Mucosa of gallbladder (tissue), 1 donor: ENCODE data around the gene PARK7. TPM values are rescaled to one million over a fixed set of nuclear protein-coding genes. Genes with fewer than 3 reads are reported as not detected.
"Not testable (repeated sequence)": the region's sequence is repeated elsewhere in the genome, so short reads cannot be mapped to it uniquely, and the experiment has no call there.

Source experiments
- DNase-seq: peaks from one replicate; pipeline ENCODE4 v3.0.0-alpha.2; 2020; ENCODE audit warnings: low spot score
- total RNA-seq: library from RNA; stranded (reverse); gene quantifications from one replicate; pipeline ENCODE4 v1.2.1, GENCODE V29; 2021
- donor health status: DM: no; HTN: no; CAD: no.

Gene PARK7
- total RNA-seq, 1 donor from 2014 or later = 261 TPM

- DNase-seq = no peak
Measured at GRCh38 chr1:7943251-7943650, 18.3 kb upstream of the PARK7 start.

- DNase-seq = no peak
Measured at GRCh38 chr1:7948960-7949359, 12.6 kb upstream of the PARK7 start.

GRCh38 chr1:7952791-7953190 is 8.7 kb upstream of the PARK7 start:
- DNase-seq = not testable (repeated sequence)

GRCh38 chr1:7953850-7954609 is 7.5 kb upstream of the PARK7 start:
- peak; percentile 94 for DNase-seq

- DNase-seq = no peak
Measured at GRCh38 chr1:7954683-7955082, 6.8 kb upstream of the PARK7 start.

GRCh38 chr1:7956218-7957032 is 5.1 kb upstream of the PARK7 start:
- DNase-seq = no peak

GRCh38 chr1:7960165-7960564 is 1.3 kb upstream of the PARK7 start:
- no peak for DNase-seq

- no peak for DNase-seq
Measured at GRCh38 chr1:7960867-7961215, 670 bp upstream of the PARK7 start.

- DNase-seq = no peak
Measured at GRCh38 chr1:7962014-7962335, 464 bp downstream of the PARK7 start.

- no peak for DNase-seq
Measured at GRCh38 chr1:7962636-7963377, 1.3 kb downstream of the PARK7 start.

- DNase-seq = not testable (repeated sequence)
Measured at GRCh38 chr1:7963378-7963730, 1.8 kb downstream of the PARK7 start.

GRCh38 chr1:7963841-7964240 is 2.3 kb downstream of the PARK7 start:
- not testable (repeated sequence) for DNase-seq

- no peak for DNase-seq
Measured at GRCh38 chr1:7964476-7964875, 3.0 kb downstream of the PARK7 start.

GRCh38 chr1:7967196-7967595 is 5.7 kb downstream of the PARK7 start:
- DNase-seq = no peak

GRCh38 chr1:7967651-7968050 is 6.1 kb downstream of the PARK7 start:
- DNase-seq = no peak

GRCh38 chr1:7970246-7970645 is 8.7 kb downstream of the PARK7 start:
- DNase-seq = no peak

GRCh38 chr1:7971024-7971423 is 9.5 kb downstream of the PARK7 start:
- DNase-seq = no peak

GRCh38 chr1:7972285-7972684 is 10.8 kb downstream of the PARK7 start:
- no peak for DNase-seq

- DNase-seq = no peak
Measured at GRCh38 chr1:7973086-7973485, 11.6 kb downstream of the PARK7 start.

- peak; percentile 73 for DNase-seq
Measured at GRCh38 chr1:7975212-7975865, 13.8 kb downstream of the PARK7 start.

- DNase-seq = no peak
Measured at GRCh38 chr1:7980984-7981383, 19.5 kb downstream of the PARK7 start.

GRCh38 chr1:7983086-7983778 is 21.7 kb downstream of the PARK7 start:
- DNase-seq = no peak
